CD14-positive monocyte (primary cell): ENCODE measurements around the gene CDAN1. TPM values are rescaled to one million over a fixed set of nuclear protein-coding genes. Genes with fewer than 3 reads are reported as not detected.

Experiments used
- DNase-seq, 3 donors: peaks; one replicate each; pipeline ENCODE4 v3.0.0-alpha.2; 2011 to 2022
- H2AFZ ChIP-seq: 2 replicates; pipeline ENCODE4 v1.6.0; 2012; ENCODE audit warnings: mild to moderate bottlenecking, low read depth, low read length, inconsistent platforms; ENCODE audit not compliant: insufficient read depth, poor library complexity, severe bottlenecking
- H3K27ac ChIP-seq, 2 donors: 1 replicate in 1 of 2; 2 replicates in 1 of 2; pipeline ENCODE4 v1.5.1; 2012 to 2013; ENCODE audit warnings: low read length in 2 of 2, control low read depth in 1 of 2, inconsistent platforms in 1 of 2, low read depth in 1 of 2, mild to moderate bottlenecking in 1 of 2
- H3K27me3 ChIP-seq, 2 donors: one replicate each; pipeline versions ENCODE4 v1.6.0 to v1.6.1; 2011 to 2013; ENCODE audit warnings: low read length in 2 of 2; ENCODE audit not compliant: control insufficient read depth in 2 of 2, insufficient read depth in 2 of 2
- H3K36me3 ChIP-seq, 2 donors: replicated peaks in 1 of 2; 1 replicate in 1 of 2; 2 replicates in 1 of 2; pipeline versions ENCODE4 v1.5.1 to v1.6.1; 2012 to 2013; ENCODE audit warnings: low read length in 2 of 2, control low read depth in 1 of 2, inconsistent platforms in 1 of 2, mild to moderate bottlenecking in 1 of 2; ENCODE audit not compliant: insufficient read depth in 2 of 2, control insufficient read depth in 1 of 2
- H3K4me1 ChIP-seq, 2 donors: 1 replicate in 1 of 2; 2 replicates in 1 of 2; pipeline versions ENCODE4 v1.5.1 to v1.6.1; 2012 to 2013; ENCODE audit warnings: low read length in 2 of 2, control low read depth in 1 of 2, inconsistent platforms in 1 of 2, mild to moderate bottlenecking in 1 of 2, moderate library complexity in 1 of 2; ENCODE audit not compliant: insufficient read depth in 2 of 2, control insufficient read depth in 1 of 2
- H3K4me2 ChIP-seq: replicated peaks from 2 replicates; pipeline ENCODE3; 2012; ENCODE audit warnings: low read length, moderate library complexity, mild to moderate bottlenecking; ENCODE audit not compliant: poor library complexity, severe bottlenecking; ENCODE audit errors: extremely low read depth
- H3K4me3 ChIP-seq, 3 experiments: fragments of 200-600 bp in 1 of 3; sonication (generic) in 1 of 3; replicated peaks in 1 of 3; 1 replicate in 2 of 3; 2 replicates in 1 of 3; pipeline ENCODE4 v1.5.1; 2011 to 2013; ENCODE audit warnings: low read length in 3 of 3, mild to moderate bottlenecking in 3 of 3, control low read depth in 2 of 3, low read depth in 2 of 3, inconsistent platforms in 1 of 3, moderate library complexity in 1 of 3
- H3K79me2 ChIP-seq: 2 replicates; pipeline ENCODE4 v1.6.0; 2012; ENCODE audit warnings: mild to moderate bottlenecking, control low read depth, inconsistent platforms, low read length, moderate library complexity; ENCODE audit not compliant: insufficient read depth
- H3K9ac ChIP-seq: 2 replicates; pipeline ENCODE4 v1.6.0; 2017; ENCODE audit warnings: low read length, mild to moderate bottlenecking; ENCODE audit not compliant: insufficient read depth, poor library complexity, severe bottlenecking
- H3K9me3 ChIP-seq, 2 donors: replicated peaks in 1 of 2; 1 replicate in 1 of 2; 2 replicates in 1 of 2; pipeline versions ENCODE4 v1.5.1 to v1.6.1; 2012 to 2013; ENCODE audit warnings: low read length in 2 of 2, control low read depth in 1 of 2; ENCODE audit not compliant: control insufficient read depth in 1 of 2, insufficient read depth in 1 of 2
- H4K20me1 ChIP-seq: 2 replicates; pipeline ENCODE4 v1.6.0; 2012; ENCODE audit warnings: mild to moderate bottlenecking, low read length, control low read depth, moderate library complexity; ENCODE audit not compliant: insufficient read depth
- H3K27ac Mint-ChIP-seq, 7 donors: one replicate each; pipeline ENCODE4 v1.8.0; 2020; ENCODE audit warnings: mild to moderate bottlenecking in 7 of 7, mixed read lengths in 7 of 7, moderate library complexity in 6 of 7, inconsistent platforms in 2 of 7
- H3K27me3 Mint-ChIP-seq, 3 donors: one replicate each; pipeline ENCODE4 v1.8.0; 2021 to 2022; ENCODE audit warnings: low read depth in 3 of 3, mild to moderate bottlenecking in 3 of 3, mixed read lengths in 3 of 3, moderate library complexity in 3 of 3, inconsistent platforms in 1 of 3
- H3K36me3 Mint-ChIP-seq, 2 donors: one replicate each; pipeline ENCODE4 v1.8.0; 2020; ENCODE audit warnings: mixed read lengths in 2 of 2, inconsistent platforms in 1 of 2, mild to moderate bottlenecking in 1 of 2
- H3K4me1 Mint-ChIP-seq: one replicate; pipeline ENCODE4 v1.8.0; 2020; ENCODE audit warnings: mild to moderate bottlenecking, mixed read lengths
- H3K4me3 Mint-ChIP-seq, 2 donors: one replicate each; pipeline ENCODE4 v1.8.0; 2020; ENCODE audit warnings: mild to moderate bottlenecking in 2 of 2, mixed read lengths in 2 of 2, moderate library complexity in 1 of 2
- H3K9me3 Mint-ChIP-seq, 7 donors: one replicate each; pipeline ENCODE4 v1.8.0; 2020 to 2022; ENCODE audit warnings: mixed read lengths in 7 of 7, mild to moderate bottlenecking in 6 of 7, moderate library complexity in 6 of 7, inconsistent platforms in 2 of 7
- WGBS: methylation state at CpG from one replicate; pipeline ENCODE4 v1.1.5; 2013; ENCODE audit warnings: missing lambda C conversion rate; ENCODE audit not compliant: insufficient coverage; 5-methylcytosine and 5-hydroxymethylcytosine counted together
- intact Hi-C, 2 donors: fragments of 100-400 bp; cut with micrococcal nuclease; formaldehyde crosslinking; loops; one replicate each; pipeline versions ENCODE4 v1.15.0 to v1.15.1; 2023
- polyA plus RNA-seq, 3 donors: library from polyadenylated mRNA; depleted of rRNA in 1 of 3; unstranded in 2 of 3; stranded (reverse) in 1 of 3; fragments of 300-500 nt in 2 of 3; fragments of >200 nt in 1 of 3; fragmentation: Illumina TruSeq in 2 of 3; gene quantifications; 1 replicate in 2 of 3; 2 replicates in 1 of 3; pipeline ENCODE4 v1.2.3, GENCODE V29; 2012 to 2021
- TF ChIP-seq, protein P1 (sequence below): fragments of 200-600 bp; IDR thresholded peaks from one replicate; pipeline ENCODE4 v1.8.0; 2022; ENCODE audit warnings: antibody characterized with exemption, mild to moderate bottlenecking

The CDAN1 gene
- polyA plus RNA-seq, 3 donors = 1.1 to 6.3 (median 2.2) TPM

DNA sequence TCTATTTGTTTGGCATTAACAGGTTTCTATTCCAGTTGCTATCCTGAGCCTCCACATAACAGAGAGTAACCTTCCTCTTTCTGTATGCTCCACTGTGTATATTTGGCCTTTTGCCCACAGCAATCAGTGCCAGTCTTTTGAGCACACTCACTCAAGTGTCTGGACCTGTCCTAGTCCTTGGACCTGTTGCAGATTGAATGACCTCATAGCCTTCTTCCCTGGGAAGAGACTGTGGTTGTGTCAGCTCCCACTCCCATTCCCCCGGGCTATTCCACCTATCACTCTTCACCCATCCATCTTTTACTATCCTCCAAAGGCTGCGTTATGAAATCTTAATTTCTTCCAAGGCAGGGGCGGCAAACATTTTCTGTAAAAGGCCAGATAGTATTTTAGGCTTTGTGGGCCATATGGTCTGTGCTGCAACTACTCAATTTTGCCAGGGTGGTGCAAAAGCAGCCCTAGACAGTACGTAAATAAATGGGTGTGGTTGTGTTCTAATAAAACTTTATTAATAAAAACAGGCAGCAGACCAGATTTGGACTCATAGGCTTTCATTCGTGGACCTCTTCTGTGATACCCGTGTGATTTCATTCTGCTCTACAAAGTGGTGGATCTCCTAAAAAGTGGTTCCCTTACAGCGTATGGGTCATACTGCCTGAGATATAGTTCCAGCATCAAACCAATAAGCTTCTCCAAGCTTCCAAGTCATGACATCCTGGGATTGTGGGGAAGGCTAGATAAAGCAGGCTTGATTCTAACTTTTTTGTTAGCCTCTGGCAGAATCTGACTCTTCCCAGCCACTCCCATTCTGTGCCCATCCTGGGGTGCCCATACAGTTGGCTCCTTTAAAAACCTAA lies 57.4 kb downstream of the CDAN1 start:
- no peaks in the 10 kb centered on the region for H3K79me2 ChIP-seq
- intact Hi-C loops = no loop called here
- H3K36me3 ChIP-seq = no peaks in the 10 kb centered on the region
- no peaks in the 10 kb centered on the region for H3K9me3 ChIP-seq
- Mint-ChIP-seq H3K36me3 (no peaks in the 10 kb centered on the region), H3K27ac (no peak overlapping the region), H3K4me3 (no peak overlapping the region), H3K9me3 (no peaks in the 10 kb centered on the region), H3K27me3 (no peaks in the 10 kb centered on the region), H3K4me1 (no peaks in the 10 kb centered on the region)
- H3K4me1 ChIP-seq = no peaks in the 10 kb centered on the region
- TF ChIP-seq, protein P1, sequence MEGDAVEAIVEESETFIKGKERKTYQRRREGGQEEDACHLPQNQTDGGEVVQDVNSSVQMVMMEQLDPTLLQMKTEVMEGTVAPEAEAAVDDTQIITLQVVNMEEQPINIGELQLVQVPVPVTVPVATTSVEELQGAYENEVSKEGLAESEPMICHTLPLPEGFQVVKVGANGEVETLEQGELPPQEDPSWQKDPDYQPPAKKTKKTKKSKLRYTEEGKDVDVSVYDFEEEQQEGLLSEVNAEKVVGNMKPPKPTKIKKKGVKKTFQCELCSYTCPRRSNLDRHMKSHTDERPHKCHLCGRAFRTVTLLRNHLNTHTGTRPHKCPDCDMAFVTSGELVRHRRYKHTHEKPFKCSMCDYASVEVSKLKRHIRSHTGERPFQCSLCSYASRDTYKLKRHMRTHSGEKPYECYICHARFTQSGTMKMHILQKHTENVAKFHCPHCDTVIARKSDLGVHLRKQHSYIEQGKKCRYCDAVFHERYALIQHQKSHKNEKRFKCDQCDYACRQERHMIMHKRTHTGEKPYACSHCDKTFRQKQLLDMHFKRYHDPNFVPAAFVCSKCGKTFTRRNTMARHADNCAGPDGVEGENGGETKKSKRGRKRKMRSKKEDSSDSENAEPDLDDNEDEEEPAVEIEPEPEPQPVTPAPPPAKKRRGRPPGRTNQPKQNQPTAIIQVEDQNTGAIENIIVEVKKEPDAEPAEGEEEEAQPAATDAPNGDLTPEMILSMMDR = no peak
- H3K4me3 ChIP-seq = no peak overlapping the region
- no peak overlapping the region for H3K27ac ChIP-seq
- no peak overlapping the region for H2AFZ ChIP-seq
- H3K27me3 ChIP-seq = no peaks in the 10 kb centered on the region
- H3K9ac ChIP-seq = no peak overlapping the region
- WGBS = 93% methylated on average over 4 of the region's 7 CpGs
- no peak for DNase-seq
- H4K20me1 ChIP-seq = no peaks in the 10 kb centered on the region
- H3K4me2 ChIP-seq = no peak overlapping the region

DNA sequence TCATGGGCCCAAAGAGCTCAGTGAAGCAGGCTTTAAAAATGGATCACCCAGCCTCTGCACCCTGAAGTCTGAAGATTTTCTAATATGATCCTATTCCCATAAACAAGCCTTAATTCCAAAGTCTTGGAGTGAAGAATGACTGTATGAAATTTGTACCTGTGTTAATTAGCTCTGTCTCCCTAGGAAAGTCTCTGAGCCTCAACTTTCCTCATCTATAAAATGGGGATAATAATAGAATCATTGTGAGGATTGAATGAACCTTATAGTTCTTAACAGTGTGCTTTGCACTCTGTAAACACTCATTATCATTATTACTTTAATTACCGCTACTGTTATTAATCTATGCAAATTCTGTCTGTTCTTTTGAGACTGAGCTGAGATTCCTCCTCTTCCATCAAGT lies 61.9 kb downstream of the CDAN1 start:
- no peaks in the 10 kb centered on the region for H3K36me3 ChIP-seq
- TF ChIP-seq, protein P1 = no peak
- H3K27me3 Mint-ChIP-seq = peaks cover 0 to 2% (median 1%) of the 10 kb centered on the region in 3 donors
- no peaks in the 10 kb centered on the region for H3K79me2 ChIP-seq
- no peak for DNase-seq
- no peaks in the 10 kb centered on the region for H3K4me1 Mint-ChIP-seq
- H3K27ac Mint-ChIP-seq = no peak overlapping the region
- no peak overlapping the region for H2AFZ ChIP-seq
- H3K9ac ChIP-seq = no peak overlapping the region
- H3K9me3 ChIP-seq = no peaks in the 10 kb centered on the region
- H3K4me2 ChIP-seq = no peak overlapping the region
- H4K20me1 ChIP-seq = no peaks in the 10 kb centered on the region
- intact Hi-C loops = no loop called here
- H3K36me3 Mint-ChIP-seq = no peaks in the 10 kb centered on the region
- no peak overlapping the region for H3K4me3 ChIP-seq
- no peak overlapping the region for H3K27ac ChIP-seq
- no peak overlapping the region for H3K4me3 Mint-ChIP-seq
- H3K27me3 ChIP-seq = no peaks in the 10 kb centered on the region
- WGBS = no CpG with 5 or more reads among the region's 1 CpG
- no peaks in the 10 kb centered on the region for H3K4me1 ChIP-seq
- no peaks in the 10 kb centered on the region for H3K9me3 Mint-ChIP-seq
